CD4-positive, alpha-beta memory T cell (primary cell): Measurements from ENCODE around the gene ADGRB3. TPM values are rescaled to one million over a fixed set of nuclear protein-coding genes. Genes with fewer than 3 reads are reported as not detected.
"Not testable (repeated sequence)": the region's sequence is repeated elsewhere in the genome, so short reads cannot be mapped to it uniquely, and the experiment has no call there.

Experiments used
- CTCF ChIA-PET: fragments of 350-600 bp; sonication (Branson Sonifier 250); formaldehyde crosslinking; loops from one replicate; lab custom pipeline; 2021; ENCODE audit warnings: inconsistent platforms; ENCODE audit not compliant: partially characterized antibody; lab: Charles Lee
- POLR2A ChIA-PET: fragments of 350-600 bp; sonication (Branson Sonifier 250); formaldehyde crosslinking; loops from one replicate; lab custom pipeline; 2021; ENCODE audit not compliant: partially characterized antibody; lab: Charles Lee
- DNase-seq, 5 donors: peaks; one replicate each; pipeline versions ENCODE4 v3.0.0 to v3.0.0-alpha.2; 2020 to 2022; ENCODE audit warnings: mixed read lengths in 1 of 5
- H3K27ac ChIP-seq: one replicate; pipeline ENCODE4 v1.7.0; 2013; ENCODE audit warnings: low read depth, low read length
- H3K27me3 ChIP-seq: 2 replicates; pipeline ENCODE4 v1.7.0; 2013; ENCODE audit warnings: mild to moderate bottlenecking, low read length, moderate library complexity; ENCODE audit not compliant: insufficient read depth
- H3K36me3 ChIP-seq: 2 replicates; pipeline ENCODE4 v1.7.0; 2013; ENCODE audit warnings: mild to moderate bottlenecking, low read length, moderate library complexity; ENCODE audit not compliant: insufficient read depth
- H3K4me1 ChIP-seq: 2 replicates; pipeline ENCODE4 v1.7.0; 2013; ENCODE audit warnings: mild to moderate bottlenecking, low read length, moderate library complexity; ENCODE audit not compliant: insufficient read depth
- H3K4me3 ChIP-seq, 2 donors: one replicate each; pipeline ENCODE4 v1.7.0; 2013; ENCODE audit warnings: low read length in 2 of 2, mild to moderate bottlenecking in 1 of 2
- H3K9me3 ChIP-seq, 2 donors: one replicate each; pipeline ENCODE4 v1.7.0; 2013; ENCODE audit warnings: low read length in 2 of 2, control low read depth in 1 of 2; ENCODE audit not compliant: control insufficient read depth in 1 of 2
- H3K27ac Mint-ChIP-seq, 7 donors: one replicate each; pipeline ENCODE4 v1.8.0; 2020 to 2021; ENCODE audit warnings: mixed read lengths in 7 of 7, mild to moderate bottlenecking in 6 of 7, inconsistent platforms in 3 of 7, moderate library complexity in 3 of 7
- H3K27me3 Mint-ChIP-seq, 2 donors: one replicate each; pipeline ENCODE4 v1.8.0; 2020 to 2021; ENCODE audit warnings: mixed read lengths in 2 of 2
- H3K36me3 Mint-ChIP-seq, 2 donors: one replicate each; pipeline ENCODE4 v1.8.0; 2020 to 2021; ENCODE audit warnings: mixed read lengths in 2 of 2, inconsistent platforms in 1 of 2, mild to moderate bottlenecking in 1 of 2
- H3K4me1 Mint-ChIP-seq, 4 donors: one replicate each; pipeline ENCODE4 v1.8.0; 2020 to 2021; ENCODE audit warnings: mixed read lengths in 4 of 4, mild to moderate bottlenecking in 1 of 4
- H3K4me3 Mint-ChIP-seq, 8 donors: one replicate each; pipeline ENCODE4 v1.8.0; 2020 to 2021; ENCODE audit warnings: mixed read lengths in 8 of 8, mild to moderate bottlenecking in 7 of 8, moderate library complexity in 6 of 8, inconsistent platforms in 3 of 8
- H3K9me3 Mint-ChIP-seq, 8 donors: one replicate each; pipeline ENCODE4 v1.8.0; 2020 to 2021; ENCODE audit warnings: mixed read lengths in 8 of 8, mild to moderate bottlenecking in 5 of 8, inconsistent platforms in 3 of 8, moderate library complexity in 1 of 8
- intact Hi-C: fragments of 100-400 bp; cut with micrococcal nuclease; formaldehyde crosslinking; loops from one replicate; pipeline ENCODE4 v1.15.1; 2023
- polyA plus RNA-seq, 2 donors: library from polyadenylated mRNA; unstranded; fragments of 300-500 nt; fragmentation: Illumina TruSeq; gene quantifications; one replicate each; pipeline ENCODE4 v1.2.3, GENCODE V29; 2021
- total RNA-seq, 2 experiments: library from RNA; stranded (reverse); gene quantifications; one replicate each; pipeline ENCODE4 v1.2.3, GENCODE V29; 2021

ADGRB3 gene
- total and polyA plus RNA-seq, 4 experiments from 2014 or later, result not detected

DNA sequence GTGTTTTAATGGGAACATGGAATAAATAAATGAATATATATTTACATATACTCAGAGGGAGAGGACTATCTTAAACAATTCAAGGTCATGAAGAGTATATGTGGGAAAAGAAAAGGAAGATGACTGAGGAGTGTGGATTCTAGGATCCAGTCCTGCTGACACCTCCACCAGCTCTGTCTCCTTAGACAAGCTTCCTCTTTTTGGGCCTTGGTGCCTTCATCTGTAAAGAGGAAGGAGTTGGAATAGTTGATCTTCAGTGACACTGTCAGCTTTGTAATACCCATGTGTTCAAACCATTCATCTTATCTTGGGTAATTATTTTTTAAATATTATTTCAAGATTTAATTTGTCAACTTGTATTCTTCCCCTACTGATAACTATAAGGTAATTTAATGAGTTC is 338.0 kb downstream of the ADGRB3 start:
- intact Hi-C loops, result no loop called here
- H3K9me3 ChIP-seq, result no peaks in the 10 kb centered on the region
- Mint-ChIP-seq H3K4me1 (peaks cover 0 to 4% (median under 1%) of the 10 kb centered on the region in 4 donors), H3K27ac (no peak overlapping the region), H3K9me3 (peaks cover 0 to 2% (median 0%) of the 10 kb centered on the region in 8 donors), H3K4me3 (no peak overlapping the region), H3K27me3 (no peaks in the 10 kb centered on the region), H3K36me3 (no peaks in the 10 kb centered on the region)
- H3K4me1 ChIP-seq, result no peaks in the 10 kb centered on the region
- ChIA-PET CTCF (no interaction called here), POLR2A (no interaction called here)
- H3K27ac ChIP-seq, result no peak overlapping the region
- no peak overlapping the region for H3K4me3 ChIP-seq
- no peaks in the 10 kb centered on the region for H3K27me3 ChIP-seq
- no peak for DNase-seq
- H3K36me3 ChIP-seq, result no peaks in the 10 kb centered on the region

DNA sequence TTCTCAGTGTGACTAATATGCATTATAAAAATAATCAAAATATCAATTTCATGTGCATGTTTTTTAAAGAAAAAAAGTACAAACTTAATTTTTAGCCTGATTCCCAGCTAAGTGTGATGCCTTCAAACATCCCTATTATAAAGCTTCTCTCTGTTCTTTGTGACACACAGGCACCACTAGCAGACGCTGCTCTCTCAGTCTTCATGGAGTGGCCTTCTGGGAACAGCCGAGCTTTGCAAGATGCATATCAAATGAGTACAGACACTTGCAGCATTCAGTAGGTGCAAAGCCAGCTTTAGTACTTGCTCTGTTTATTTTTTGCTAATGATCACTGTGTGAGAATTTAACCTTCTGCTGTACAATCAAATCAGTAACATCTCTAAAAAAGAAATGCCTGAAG is 340.0 kb downstream of the ADGRB3 start:
- Mint-ChIP-seq H3K27ac (no peak overlapping the region), H3K4me1 (no peaks in the 10 kb centered on the region), H3K27me3 (no peaks in the 10 kb centered on the region), H3K9me3 (peaks cover 0 to 2% (median 0%) of the 10 kb centered on the region in 8 donors), H3K4me3 (no peak overlapping the region), H3K36me3 (no peaks in the 10 kb centered on the region)
- H3K4me3 ChIP-seq, result no peak overlapping the region
- intact Hi-C loops, result no loop called here
- H3K36me3 ChIP-seq, result no peaks in the 10 kb centered on the region
- no peaks in the 10 kb centered on the region for H3K27me3 ChIP-seq
- no peak overlapping the region for H3K27ac ChIP-seq
- ChIA-PET CTCF (interaction anchor here (1.1 to 1.6 kb wide), 2 partner anchors 9 to 11 kb away, joined by 3 to 6 read pairs; no protein-coding TSS in a partner anchor), POLR2A (no interaction called here)
- DNase-seq, result no peak
- H3K4me1 ChIP-seq, result no peaks in the 10 kb centered on the region
- no peaks in the 10 kb centered on the region for H3K9me3 ChIP-seq

DNA sequence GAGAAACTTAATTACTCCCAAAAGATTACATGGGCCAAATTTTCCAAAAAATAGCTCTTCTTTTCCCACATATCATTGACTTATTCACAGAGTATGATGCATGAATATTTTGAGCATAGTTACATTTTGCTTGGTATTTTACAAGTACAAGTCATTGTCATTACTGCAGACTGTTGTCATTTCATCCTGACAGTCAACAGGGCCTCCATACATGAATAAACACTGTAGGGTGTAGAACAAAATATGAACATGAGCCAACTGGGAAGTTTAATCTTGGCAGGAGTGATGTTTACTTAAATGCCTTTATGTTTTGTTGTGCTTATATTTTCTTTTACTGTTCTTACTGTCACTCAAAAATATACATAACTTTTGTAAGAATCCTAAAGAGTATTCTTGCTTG is 340.7 kb downstream of the ADGRB3 start:
- H3K9me3 Mint-ChIP-seq, result no peaks in the 10 kb centered on the region
- no peaks in the 10 kb centered on the region for H3K27me3 ChIP-seq
- H3K4me3 ChIP-seq, result no peak overlapping the region
- ChIA-PET CTCF (interaction anchor here (1.1 to 1.6 kb wide), 2 partner anchors 10 to 12 kb away, joined by 3 to 6 read pairs; no protein-coding TSS in a partner anchor), POLR2A (no interaction called here)
- H3K27ac Mint-ChIP-seq, result no peak overlapping the region
- no peaks in the 10 kb centered on the region for H3K36me3 ChIP-seq
- no peaks in the 10 kb centered on the region for H3K4me1 ChIP-seq
- DNase-seq, result no peak
- no peak overlapping the region for H3K27ac ChIP-seq
- H3K4me1 Mint-ChIP-seq, result no peaks in the 10 kb centered on the region
- intact Hi-C loops, result no loop called here
- no peaks in the 10 kb centered on the region for H3K27me3 Mint-ChIP-seq
- no peaks in the 10 kb centered on the region for H3K36me3 Mint-ChIP-seq
- no peak overlapping the region for H3K4me3 Mint-ChIP-seq
- no peaks in the 10 kb centered on the region for H3K9me3 ChIP-seq

GRCh38 chr6:68976260-68976659 is 341.2 kb downstream of the ADGRB3 start:
- Mint-ChIP-seq H3K9me3 (no peaks in the 10 kb centered on the region), H3K27ac (no peak overlapping the region), H3K27me3 (no peaks in the 10 kb centered on the region), H3K4me3 (no peak overlapping the region), H3K4me1 (no peaks in the 10 kb centered on the region), H3K36me3 (no peaks in the 10 kb centered on the region)
- Histone ChIP-seq H3K9me3 (no peaks in the 10 kb centered on the region), H3K27ac (no peak overlapping the region), H3K27me3 (no peaks in the 10 kb centered on the region), H3K36me3 (no peaks in the 10 kb centered on the region), H3K4me3 (no peak overlapping the region), H3K4me1 (no peaks in the 10 kb centered on the region)
- ChIA-PET POLR2A (no interaction called here), CTCF (no interaction called here)
- intact Hi-C loops, result no loop called here
- no peak for DNase-seq

DNA sequence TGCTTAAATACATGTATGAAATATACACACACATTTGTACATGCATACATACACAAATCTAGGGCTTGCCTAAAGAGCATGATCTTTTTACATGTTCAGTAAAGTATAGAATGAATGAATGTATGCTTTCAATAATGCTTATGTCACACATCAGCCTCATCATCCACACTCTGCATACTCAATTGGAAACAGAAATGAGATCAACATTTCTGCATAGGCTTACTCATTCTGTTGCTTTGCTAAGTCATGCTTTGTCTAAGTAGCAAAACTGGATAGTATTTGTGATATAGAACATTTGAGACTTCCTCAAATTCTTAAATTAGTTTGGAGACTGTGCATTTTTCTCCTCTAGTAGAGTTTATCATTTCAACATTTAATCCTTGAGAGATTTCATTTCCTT is 343.3 kb downstream of the ADGRB3 start:
- DNase-seq, result no peak
- no peak overlapping the region for H3K27ac ChIP-seq
- H3K9me3 Mint-ChIP-seq, result no peaks in the 10 kb centered on the region
- no peaks in the 10 kb centered on the region for H3K4me1 Mint-ChIP-seq
- no peak overlapping the region for H3K4me3 Mint-ChIP-seq
- POLR2A ChIA-PET, result no interaction called here
- intact Hi-C loops, result no loop called here
- H3K9me3 ChIP-seq, result no peaks in the 10 kb centered on the region
- no peak overlapping the region for H3K27ac Mint-ChIP-seq
- H3K27me3 Mint-ChIP-seq, result no peaks in the 10 kb centered on the region
- CTCF ChIA-PET, result interaction anchor here (1.1 kb wide), 1 partner anchor 14 kb away, joined by 3 read pairs; no protein-coding TSS in a partner anchor
- H3K36me3 Mint-ChIP-seq, result no peaks in the 10 kb centered on the region
- no peaks in the 10 kb centered on the region for H3K36me3 ChIP-seq
- no peak overlapping the region for H3K4me3 ChIP-seq
- no peaks in the 10 kb centered on the region for H3K27me3 ChIP-seq
- no peaks in the 10 kb centered on the region for H3K4me1 ChIP-seq

- H3K27me3 ChIP-seq, DNase-seq, H3K4me1 ChIP-seq, H3K27ac ChIP-seq, H3K27ac Mint-ChIP-seq, H3K36me3 ChIP-seq, intact Hi-C loops, H3K4me3 Mint-ChIP-seq, H3K36me3 Mint-ChIP-seq, H3K4me1 Mint-ChIP-seq, H3K9me3 ChIP-seq, CTCF ChIA-PET, POLR2A ChIA-PET, H3K4me3 ChIP-seq, H3K9me3 Mint-ChIP-seq, H3K27me3 Mint-ChIP-seq: not testable (repeated sequence)
Observed at GRCh38 chr6:68981668-68982067, 346.6 kb downstream of the ADGRB3 start.

- H3K27ac Mint-ChIP-seq, result no peak overlapping the region
- H3K27ac ChIP-seq, result no peak overlapping the region
- H3K36me3 ChIP-seq, result no peaks in the 10 kb centered on the region
- H3K4me1 Mint-ChIP-seq, result no peaks in the 10 kb centered on the region
- no peaks in the 10 kb centered on the region for H3K4me1 ChIP-seq
- POLR2A ChIA-PET, result no interaction called here
- H3K36me3 Mint-ChIP-seq, result no peaks in the 10 kb centered on the region
- H3K27me3 ChIP-seq, result no peaks in the 10 kb centered on the region
- DNase-seq, result no peak
- CTCF ChIA-PET, result no interaction called here
- intact Hi-C loops, result no loop called here
- H3K9me3 ChIP-seq, result no peaks in the 10 kb centered on the region
- no peaks in the 10 kb centered on the region for H3K9me3 Mint-ChIP-seq
- no peaks in the 10 kb centered on the region for H3K27me3 Mint-ChIP-seq
- no peak overlapping the region for H3K4me3 Mint-ChIP-seq
- H3K4me3 ChIP-seq, result no peak overlapping the region
Observed at GRCh38 chr6:68988698-68989097, 353.6 kb downstream of the ADGRB3 start.

GRCh38 chr6:68990317-68990716 is 355.2 kb downstream of the ADGRB3 start:
- CTCF ChIA-PET, result no interaction called here
- Histone ChIP-seq H3K27ac (no peak overlapping the region), H3K36me3 (no peaks in the 10 kb centered on the region), H3K4me1 (no peaks in the 10 kb centered on the region), H3K27me3 (no peaks in the 10 kb centered on the region), H3K9me3 (no peaks in the 10 kb centered on the region), H3K4me3 (no peak overlapping the region)
- POLR2A ChIA-PET, result no interaction called here
- H3K27ac Mint-ChIP-seq, result no peak overlapping the region
- intact Hi-C loops, result no loop called here
- no peaks in the 10 kb centered on the region for H3K4me1 Mint-ChIP-seq
- H3K4me3 Mint-ChIP-seq, result no peak overlapping the region
- no peaks in the 10 kb centered on the region for H3K9me3 Mint-ChIP-seq
- no peaks in the 10 kb centered on the region for H3K27me3 Mint-ChIP-seq
- no peaks in the 10 kb centered on the region for H3K36me3 Mint-ChIP-seq
- no peak for DNase-seq
